A673 (cell line): Measurements from ENCODE around the gene NSD1.

Experiments used
- EZH2 ChIP-seq: fragments of 200-600 bp; sonication (generic); IDR thresholded peaks from 2 replicates; pipeline ENCODE4 v1.6.1; 2017; ENCODE audit warnings: borderline replicate concordance, low read depth, mild to moderate bottlenecking, mixed read lengths, antibody characterized with exemption, low read length; ENCODE audit not compliant: poor library complexity, severe bottlenecking
- TF ChIP-seq, protein P1 (sequence below): fragments of 300-800, 200-600 bp; sonication (generic); conservative IDR thresholded peaks from 2 replicates; pipeline ENCODE4 v1.5.1; 2017; ENCODE audit warnings: low read depth, mild to moderate bottlenecking, antibody characterized with exemption, low read length, moderate library complexity, mixed read lengths

DNA sequence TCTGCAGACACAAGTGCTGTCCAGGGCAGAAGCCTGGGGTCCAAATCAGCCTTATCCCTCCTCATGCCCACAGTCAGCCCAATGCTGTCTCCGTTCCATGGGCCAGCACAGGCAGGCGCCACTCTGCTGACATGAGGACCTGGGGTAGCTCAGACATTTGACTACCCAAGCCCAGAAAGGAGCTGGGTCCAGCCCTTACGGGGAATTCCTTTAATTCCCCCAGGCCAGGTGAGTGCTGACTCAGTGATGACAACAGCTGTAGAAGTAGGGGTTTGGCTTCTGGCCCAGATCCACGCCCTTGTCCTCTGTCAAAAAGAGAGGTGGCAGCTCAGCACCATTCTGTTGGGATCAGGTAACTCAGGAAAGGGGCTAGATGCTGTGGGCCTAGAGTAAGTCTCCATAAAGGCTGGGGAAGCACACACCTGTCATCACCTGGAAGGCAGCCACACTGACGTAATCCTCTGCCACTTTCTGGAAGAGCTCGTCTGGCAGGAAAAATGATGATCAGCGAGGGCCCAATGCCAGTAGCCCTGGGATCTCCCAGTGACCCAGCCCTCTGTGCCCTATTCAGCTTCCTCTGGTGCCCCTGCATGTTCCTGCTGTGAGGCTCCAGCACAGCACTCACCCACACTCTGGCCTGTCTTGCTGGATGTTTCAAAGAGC is 168.1 kb downstream of the NSD1 start:
- TF ChIP-seq, protein P1, sequence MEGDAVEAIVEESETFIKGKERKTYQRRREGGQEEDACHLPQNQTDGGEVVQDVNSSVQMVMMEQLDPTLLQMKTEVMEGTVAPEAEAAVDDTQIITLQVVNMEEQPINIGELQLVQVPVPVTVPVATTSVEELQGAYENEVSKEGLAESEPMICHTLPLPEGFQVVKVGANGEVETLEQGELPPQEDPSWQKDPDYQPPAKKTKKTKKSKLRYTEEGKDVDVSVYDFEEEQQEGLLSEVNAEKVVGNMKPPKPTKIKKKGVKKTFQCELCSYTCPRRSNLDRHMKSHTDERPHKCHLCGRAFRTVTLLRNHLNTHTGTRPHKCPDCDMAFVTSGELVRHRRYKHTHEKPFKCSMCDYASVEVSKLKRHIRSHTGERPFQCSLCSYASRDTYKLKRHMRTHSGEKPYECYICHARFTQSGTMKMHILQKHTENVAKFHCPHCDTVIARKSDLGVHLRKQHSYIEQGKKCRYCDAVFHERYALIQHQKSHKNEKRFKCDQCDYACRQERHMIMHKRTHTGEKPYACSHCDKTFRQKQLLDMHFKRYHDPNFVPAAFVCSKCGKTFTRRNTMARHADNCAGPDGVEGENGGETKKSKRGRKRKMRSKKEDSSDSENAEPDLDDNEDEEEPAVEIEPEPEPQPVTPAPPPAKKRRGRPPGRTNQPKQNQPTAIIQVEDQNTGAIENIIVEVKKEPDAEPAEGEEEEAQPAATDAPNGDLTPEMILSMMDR, result no peak
- TF ChIP-seq EZH2, result no peak
